GM19238 (cell line): Measurements from ENCODE around the gene SPON2.

Experiments used
- DNase-seq: peaks from one replicate; pipeline ENCODE4 v3.0.0; 2011; ENCODE audit warnings: low spot score; ENCODE audit not compliant: insufficient read length

Gene SPON2

GRCh38 chr4:1195109-1195671 is 22.8 kb upstream of the SPON2 start:
- DNase-seq = no peak

GRCh38 chr4:1194010-1194900 is 21.9 kb upstream of the SPON2 start:
- DNase-seq = no peak

GRCh38 chr4:1193206-1194009 is 21.0 kb upstream of the SPON2 start:
- no peak for DNase-seq

- DNase-seq = no peak
These were observed 20.3 kb upstream of the SPON2 start for GRCh38 chr4:1192493-1193205.

GRCh38 chr4:1192091-1192492 is 19.7 kb upstream of the SPON2 start:
- no peak for DNase-seq

GRCh38 chr4:1191621-1192020 is 19.2 kb upstream of the SPON2 start:
- no peak for DNase-seq

- no peak for DNase-seq
These were observed 14.8 kb upstream of the SPON2 start for GRCh38 chr4:1187182-1187581.

GRCh38 chr4:1183985-1184773 is 11.8 kb upstream of the SPON2 start:
- DNase-seq = no peak

- DNase-seq = no peak
These were observed 9.9 kb upstream of the SPON2 start for GRCh38 chr4:1182313-1182712.

GRCh38 chr4:1180663-1181062 is 8.3 kb upstream of the SPON2 start:
- DNase-seq = no peak

GRCh38 chr4:1179976-1180375 is 7.6 kb upstream of the SPON2 start:
- DNase-seq = no peak

GRCh38 chr4:1179089-1179441 is 6.7 kb upstream of the SPON2 start:
- no peak for DNase-seq

- DNase-seq = no peak
These were observed 6.1 kb upstream of the SPON2 start for GRCh38 chr4:1178300-1179088.

- no peak for DNase-seq
These were observed 5.1 kb upstream of the SPON2 start for GRCh38 chr4:1177274-1178141.

- DNase-seq = no peak
These were observed 4.3 kb upstream of the SPON2 start for GRCh38 chr4:1176398-1177273.

- no peak for DNase-seq
These were observed 3.3 kb upstream of the SPON2 start for GRCh38 chr4:1175635-1176229.

GRCh38 chr4:1174941-1175634 is 2.7 kb upstream of the SPON2 start:
- DNase-seq = no peak
